Right lobe of liver (tissue), 4 donors: ENCODE measurements around the gene SLC9A4.

Source experiments
- CTCF ChIP-seq, 4 donors: fragments of 200-600 bp in 3 of 4; fragments of 450-650 bp in 1 of 4; IDR thresholded peaks; one replicate each; pipeline versions ENCODE4 v1.5.1 to v1.8.0; 2016 to 2022; ENCODE audit warnings: antibody characterized with exemption in 4 of 4, mild to moderate bottlenecking in 2 of 4
- POLR2A ChIP-seq: fragments of 450-650 bp; IDR thresholded peaks from one replicate; pipeline ENCODE4 v1.6.1; 2017; ENCODE audit warnings: antibody characterized with exemption, mild to moderate bottlenecking
- donor health status: DM: no; HTN: no; CAD: no.
- donor health status: DM: no; HTN: no; CAD: no.
- donor health status: DM: no; HTN: yes; CAD: no.

GRCh38 chr2:102485147-102485785 lies 12.2 kb downstream of the SLC9A4 start:
- TF ChIP-seq CTCF (IDR thresholded peaks at IDR 0.05) (no peak), POLR2A (no peak)
